HG02798 (cell line): Measurements from ENCODE around the gene TMEM170A.

Experiments used
- ATAC-seq: cut with Tn5 transposase; IDR thresholded peaks from one replicate; pipeline ENCODE4 v1.9.1; 2021; ENCODE audit warnings: mild to moderate bottlenecking; ENCODE audit not compliant: unreplicated experiment, poor library complexity

Gene TMEM170A

DNA sequence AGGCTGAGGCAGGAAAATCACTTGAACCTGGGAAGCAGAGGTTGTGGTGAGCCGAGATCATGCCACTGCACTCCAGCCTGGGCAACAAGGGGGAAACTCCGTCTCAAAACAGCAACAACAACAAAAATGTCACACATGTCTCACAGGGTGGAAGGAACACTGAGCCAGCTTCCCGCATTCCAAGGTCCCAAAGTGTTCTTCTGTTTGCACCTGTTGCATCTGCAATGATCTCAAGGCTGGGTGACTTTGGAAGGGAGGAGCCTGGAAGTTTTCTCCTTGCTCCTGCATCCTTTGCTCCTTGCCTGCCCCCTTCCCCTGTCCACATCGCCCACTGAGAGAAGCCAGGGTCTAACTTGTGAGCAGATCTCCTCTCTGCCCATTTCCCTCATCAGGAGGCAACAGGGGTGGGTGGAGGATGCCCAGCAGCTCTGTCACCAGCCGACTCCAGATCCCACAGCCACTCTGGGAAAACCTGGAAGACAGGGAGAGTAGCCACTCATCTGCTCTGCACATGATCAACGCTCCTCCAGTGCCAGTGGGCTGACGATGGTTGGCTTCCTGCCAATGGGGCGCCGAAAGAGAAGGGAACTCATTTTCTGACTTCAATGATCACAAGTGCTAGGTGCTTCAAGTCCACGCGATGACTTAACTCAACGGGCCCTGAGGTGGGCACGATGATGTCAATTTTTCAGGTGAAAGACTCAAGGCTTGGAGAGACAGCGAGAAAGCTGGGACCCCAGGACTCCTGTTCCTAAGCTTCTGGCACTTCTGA lies 18.1 kb upstream of the TMEM170A start:
- ATAC-seq = no peak

- ATAC-seq = no peak
These were observed 17.0 kb upstream of the TMEM170A start for GRCh38 chr16:75481475-75481874.

GRCh38 chr16:75479421-75479990 lies 15.0 kb upstream of the TMEM170A start:
- ATAC-seq = no peak

DNA sequence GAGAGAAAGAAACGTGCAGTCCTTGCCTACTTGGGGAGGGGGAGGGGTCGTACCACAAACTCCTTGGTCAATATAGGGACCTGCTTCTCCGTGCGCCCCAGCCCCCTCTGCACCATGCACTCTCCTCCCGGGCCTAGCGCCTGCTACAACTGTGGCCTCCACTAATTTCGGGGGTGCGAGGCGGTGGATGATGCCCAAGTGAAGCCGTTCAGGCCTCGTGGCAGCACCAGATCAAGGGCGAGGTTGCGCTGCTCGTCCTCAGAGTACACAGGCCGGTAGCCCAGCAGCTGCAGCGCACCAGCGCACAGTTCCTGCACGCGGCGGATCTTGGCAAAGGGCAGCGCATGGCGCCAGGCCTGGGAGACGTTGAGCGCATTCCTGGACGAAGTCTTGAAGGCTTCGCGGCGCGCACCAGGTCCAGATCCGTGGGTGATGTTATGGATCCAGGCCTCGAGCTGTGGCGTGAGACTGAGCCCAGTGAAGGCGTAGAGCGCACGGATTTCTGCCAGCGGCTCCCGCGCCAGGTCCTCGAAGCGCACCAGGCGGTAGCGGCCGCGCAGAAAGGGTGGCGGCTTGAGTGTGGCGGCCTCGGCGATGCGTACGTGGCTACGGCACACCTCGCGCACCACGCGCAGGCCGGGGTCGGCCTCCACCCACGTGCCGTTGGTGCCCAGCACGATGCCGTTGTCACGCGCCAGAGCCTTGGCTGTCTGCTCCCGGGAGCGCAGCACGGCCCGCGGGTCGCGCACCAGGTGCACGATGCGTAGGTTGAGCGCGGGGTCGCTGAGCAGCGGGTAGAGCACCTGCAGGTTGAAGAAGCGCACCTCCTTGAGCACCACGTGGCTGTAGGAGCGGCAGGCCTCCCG lies 14.2 kb upstream of the TMEM170A start:
- ATAC-seq = no peak

- no peak for ATAC-seq
These were observed 13.4 kb upstream of the TMEM170A start for GRCh38 chr16:75477680-75478473.

GRCh38 chr16:75476817-75477216 lies 12.3 kb upstream of the TMEM170A start:
- ATAC-seq = no peak

GRCh38 chr16:75475420-75475847 lies 10.9 kb upstream of the TMEM170A start:
- no peak for ATAC-seq

DNA sequence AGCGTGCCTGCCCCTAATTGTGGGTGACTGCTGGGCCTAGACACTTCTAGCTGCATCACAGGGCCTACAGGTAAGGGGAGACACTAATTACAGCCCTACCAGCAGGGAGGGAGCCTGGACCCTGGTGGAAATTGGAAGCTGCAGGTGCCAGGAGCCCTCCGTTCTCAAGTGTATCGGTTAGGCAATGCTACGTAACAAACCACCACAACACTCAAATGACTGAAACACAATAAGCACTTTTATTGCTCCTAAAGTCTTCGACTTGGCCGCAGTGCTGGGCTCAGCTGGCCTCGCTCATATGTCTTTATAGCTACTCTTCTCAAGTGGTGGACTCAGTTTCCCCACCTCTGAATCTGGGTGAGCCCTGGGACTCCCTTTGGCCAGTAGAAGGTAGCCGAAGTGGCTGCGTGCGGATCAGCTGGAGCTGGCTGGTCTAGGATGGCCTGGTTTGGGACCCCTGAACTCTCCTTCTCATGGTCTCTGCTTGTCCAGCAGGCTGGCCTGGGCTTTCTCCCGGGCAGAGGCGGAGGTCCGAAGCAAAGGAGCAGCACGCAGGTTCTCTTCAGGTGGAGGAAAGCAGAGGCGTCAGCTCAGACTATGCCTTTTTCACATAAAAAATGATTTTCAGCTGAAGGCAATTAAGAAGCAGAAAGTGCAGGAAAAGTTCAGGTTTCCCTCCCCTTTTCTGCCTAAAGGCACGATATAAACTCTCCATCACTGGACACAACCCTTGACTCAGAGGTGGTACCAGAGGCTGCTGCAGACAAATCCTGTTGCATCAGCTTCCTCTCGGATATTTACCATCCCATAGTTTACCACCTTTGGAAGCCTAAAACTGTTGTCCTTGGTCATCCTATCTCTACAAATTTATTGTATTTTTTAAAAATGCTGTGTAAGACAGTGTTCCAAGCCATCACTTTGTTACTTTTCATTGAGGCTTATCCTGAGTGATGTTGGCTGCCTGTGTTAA lies 8.7 kb upstream of the TMEM170A start:
- ATAC-seq = no peak

- ATAC-seq = peak; percentile 86
These were observed 7.5 kb upstream of the TMEM170A start for GRCh38 chr16:75471723-75472633.

DNA sequence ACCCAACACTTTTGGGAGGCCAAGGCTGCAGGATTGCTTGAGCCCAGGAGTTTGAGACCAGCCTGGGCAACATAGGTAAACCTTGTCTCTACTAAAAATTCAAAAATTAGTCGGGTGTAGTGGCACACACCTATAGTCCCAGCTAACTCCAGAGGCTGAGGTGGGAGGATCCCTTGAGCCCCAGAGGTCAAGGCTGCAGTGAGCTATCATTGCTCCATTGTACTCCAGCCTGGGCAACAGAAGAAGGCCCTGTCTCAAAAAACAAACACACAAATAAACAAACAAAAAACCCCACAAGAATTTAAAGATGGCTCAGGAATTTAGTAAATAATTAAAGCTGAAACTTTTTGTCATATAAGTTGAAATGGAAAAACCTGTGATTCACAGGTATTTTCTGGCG lies 2.3 kb upstream of the TMEM170A start:
- ATAC-seq = no peak

DNA sequence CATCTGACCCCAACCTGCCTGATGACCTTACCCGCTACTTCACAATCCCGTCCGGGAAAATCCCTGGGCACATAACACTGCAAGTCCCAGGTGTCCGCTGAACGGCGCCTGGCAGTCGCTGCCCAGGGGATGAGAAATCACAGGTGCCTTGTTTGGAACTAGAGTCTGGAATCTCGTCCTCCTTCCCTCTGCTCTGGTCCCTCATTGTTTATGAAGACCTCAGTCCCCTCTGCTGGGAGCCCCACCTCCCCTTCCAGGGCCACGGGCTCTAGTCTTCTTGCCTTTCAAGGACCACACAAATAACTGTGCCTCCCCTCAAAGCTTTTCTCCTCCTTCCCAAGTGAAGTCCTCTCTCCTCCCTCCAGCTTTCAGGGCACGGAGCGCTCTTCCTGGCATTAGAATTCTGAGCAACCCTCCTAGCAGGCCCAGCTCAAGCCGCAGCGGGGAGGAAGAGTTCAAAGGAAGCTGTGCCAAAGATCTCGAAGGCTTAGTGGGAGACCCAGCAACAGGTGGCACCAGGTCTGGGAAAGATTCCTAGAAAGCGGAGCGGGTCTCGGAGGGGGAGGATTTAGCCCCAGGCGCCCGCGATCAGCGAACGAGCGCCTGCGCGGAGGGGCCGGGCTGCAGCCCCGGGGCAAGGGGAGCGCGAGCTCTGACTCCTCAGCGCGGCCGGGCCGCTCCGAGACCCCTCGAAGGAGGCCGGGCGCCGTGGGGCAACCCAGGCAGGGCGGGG lies 934 bp downstream of the TMEM170A start:
- ATAC-seq = peak; percentile 15

GRCh38 chr16:75462806-75463205 lies 1.7 kb downstream of the TMEM170A start:
- ATAC-seq = peak; percentile 16

- no peak for ATAC-seq
These were observed 2.9 kb downstream of the TMEM170A start for GRCh38 chr16:75461575-75461974.

DNA sequence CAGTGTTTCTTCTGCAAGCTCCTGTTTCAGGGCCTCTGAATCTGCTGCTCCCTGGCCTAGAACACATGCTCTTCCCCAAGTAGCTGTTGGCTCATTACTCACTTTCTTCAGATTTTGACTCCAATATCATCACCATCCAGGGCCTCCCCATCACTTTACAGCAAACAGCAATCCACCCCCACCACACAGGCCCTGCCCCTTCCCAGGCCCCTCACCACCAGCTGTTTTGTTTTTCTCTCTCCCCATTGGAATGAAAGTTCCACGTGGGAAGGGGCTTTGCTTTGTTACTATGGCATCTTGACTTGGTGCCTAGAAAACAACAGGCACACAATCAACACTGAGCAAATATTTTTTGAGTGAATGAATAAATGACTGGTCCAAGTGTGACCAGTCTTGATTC lies 4.0 kb downstream of the TMEM170A start:
- no peak for ATAC-seq

- no peak for ATAC-seq
These were observed 4.8 kb downstream of the TMEM170A start for GRCh38 chr16:75459691-75460090.

DNA sequence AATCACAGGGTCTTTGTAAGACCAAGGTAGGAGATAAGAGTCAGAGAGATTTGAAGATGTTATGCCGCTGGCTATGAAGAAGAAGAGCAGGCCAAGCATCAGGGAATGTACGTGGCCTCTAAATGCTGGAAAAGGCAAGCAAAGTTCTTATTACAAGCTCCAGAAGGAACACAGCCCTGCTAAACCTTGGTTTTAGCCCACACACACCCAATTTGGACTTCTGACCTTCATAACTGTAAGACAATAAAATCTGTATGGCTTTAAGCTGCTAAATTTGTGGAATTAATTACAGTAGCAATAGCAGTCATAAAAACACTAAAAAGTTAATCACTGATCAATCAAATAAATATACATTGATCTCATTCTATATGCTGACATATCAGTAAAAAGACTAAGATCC lies 6.0 kb downstream of the TMEM170A start:
- no peak for ATAC-seq

GRCh38 chr16:75458029-75458428 lies 6.5 kb downstream of the TMEM170A start:
- ATAC-seq = no peak
